Astrocyte of the spinal cord (primary cell): ENCODE results near the gene CACNA1C.

ENCODE experiments used
- DNase-seq: peaks from one replicate; pipeline ENCODE4 v3.0.0; 2011; ENCODE audit warnings: low read depth, low spot score
- H3K4me3 ChIP-seq: 2 replicates; pipeline ENCODE4 v1.5.1; 2011; ENCODE audit warnings: low read depth, mild to moderate bottlenecking, low read length, moderate library complexity
- in situ Hi-C: cut with HindIII; loops from 2 replicates; pipeline ENCODE4 v1.10.0; 2017; ENCODE audit warnings: low sequenced_read_pairs
- TF ChIP-seq, protein P1 (sequence below): IDR thresholded peaks from 2 replicates; pipeline ENCODE4 v1.5.1; 2012; ENCODE audit warnings: low read depth, mild to moderate bottlenecking, low read length, inconsistent platforms

Gene CACNA1C

GRCh38 chr12:2664721-2665577, 612.2 kb downstream of the CACNA1C start:
- in situ Hi-C loops, result no loop called here
- no peak for DNase-seq

DNA sequence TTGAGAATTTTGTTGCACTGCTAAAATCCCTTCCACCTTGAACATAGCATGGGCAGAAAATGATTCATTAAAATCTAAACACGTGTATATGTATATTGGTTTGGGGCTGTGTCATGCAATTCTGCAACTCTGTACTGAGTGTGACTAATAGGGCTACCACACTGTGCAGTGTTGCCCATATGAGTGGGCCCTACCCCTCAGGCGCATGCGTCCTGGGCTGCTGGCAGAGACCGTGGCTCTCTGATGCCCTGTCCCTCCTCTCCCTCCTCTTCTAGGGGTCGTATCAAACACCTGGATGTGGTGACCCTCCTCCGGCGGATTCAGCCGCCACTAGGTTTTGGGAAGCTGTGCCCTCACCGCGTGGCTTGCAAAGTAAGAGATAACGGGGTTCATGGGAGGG, 613.6 kb downstream of the CACNA1C start:
- in situ Hi-C loops, result no loop called here
- H3K4me3 ChIP-seq, result no peak overlapping the region
- TF ChIP-seq, protein P1, sequence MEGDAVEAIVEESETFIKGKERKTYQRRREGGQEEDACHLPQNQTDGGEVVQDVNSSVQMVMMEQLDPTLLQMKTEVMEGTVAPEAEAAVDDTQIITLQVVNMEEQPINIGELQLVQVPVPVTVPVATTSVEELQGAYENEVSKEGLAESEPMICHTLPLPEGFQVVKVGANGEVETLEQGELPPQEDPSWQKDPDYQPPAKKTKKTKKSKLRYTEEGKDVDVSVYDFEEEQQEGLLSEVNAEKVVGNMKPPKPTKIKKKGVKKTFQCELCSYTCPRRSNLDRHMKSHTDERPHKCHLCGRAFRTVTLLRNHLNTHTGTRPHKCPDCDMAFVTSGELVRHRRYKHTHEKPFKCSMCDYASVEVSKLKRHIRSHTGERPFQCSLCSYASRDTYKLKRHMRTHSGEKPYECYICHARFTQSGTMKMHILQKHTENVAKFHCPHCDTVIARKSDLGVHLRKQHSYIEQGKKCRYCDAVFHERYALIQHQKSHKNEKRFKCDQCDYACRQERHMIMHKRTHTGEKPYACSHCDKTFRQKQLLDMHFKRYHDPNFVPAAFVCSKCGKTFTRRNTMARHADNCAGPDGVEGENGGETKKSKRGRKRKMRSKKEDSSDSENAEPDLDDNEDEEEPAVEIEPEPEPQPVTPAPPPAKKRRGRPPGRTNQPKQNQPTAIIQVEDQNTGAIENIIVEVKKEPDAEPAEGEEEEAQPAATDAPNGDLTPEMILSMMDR, result no peak
- DNase-seq, result no peak

More at GRCh38 chr12:2664721-2665577, 612.2 kb downstream of the CACNA1C start:
- no peak overlapping the region for H3K4me3 ChIP-seq
- TF ChIP-seq, protein P1, result no peak

GRCh38 chr12:2666846-2667245, 614.1 kb downstream of the CACNA1C start:
- DNase-seq, result no peak
- TF ChIP-seq, protein P1, result no peak
- no peak overlapping the region for H3K4me3 ChIP-seq
- in situ Hi-C loops, result no loop called here

- DNase-seq, result no peak
- in situ Hi-C loops, result no loop called here
- no peak overlapping the region for H3K4me3 ChIP-seq
- TF ChIP-seq, protein P1, result no peak
Measured at GRCh38 chr12:2667716-2668440, 615.1 kb downstream of the CACNA1C start.

DNA sequence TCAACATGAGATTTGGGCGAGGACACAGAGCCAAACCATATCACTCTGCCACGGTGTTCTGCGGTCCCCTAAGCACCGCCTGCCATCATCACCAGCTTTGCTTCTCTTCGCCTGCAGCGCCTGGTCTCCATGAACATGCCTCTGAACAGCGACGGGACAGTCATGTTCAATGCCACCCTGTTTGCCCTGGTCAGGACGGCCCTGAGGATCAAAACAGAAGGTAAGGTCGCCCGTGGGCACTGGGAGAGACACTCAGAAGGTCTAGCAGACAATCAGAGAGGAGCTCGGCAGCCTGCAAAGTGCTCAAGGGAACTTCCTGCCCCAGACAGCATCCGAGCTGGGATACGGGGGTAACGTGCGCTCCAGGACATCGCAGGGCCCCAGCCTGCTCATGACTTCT, 616.0 kb downstream of the CACNA1C start:
- TF ChIP-seq, protein P1, result no peak
- no peak for DNase-seq
- H3K4me3 ChIP-seq, result no peak overlapping the region
- in situ Hi-C loops, result no loop called here

- H3K4me3 ChIP-seq, result no peak overlapping the region
- DNase-seq, result no peak
- in situ Hi-C loops, result no loop called here
- TF ChIP-seq, protein P1, result no peak
Measured at GRCh38 chr12:2669560-2669959, 616.8 kb downstream of the CACNA1C start.
